A549 (cell line): ENCODE results near the gene GNAL. TPM values are rescaled to one million over a fixed set of nuclear protein-coding genes. Genes with fewer than 3 reads are reported as not detected.

Experiments used
- ATAC-seq, 2 experiments: fragments of 200-7000 bp in 1 of 2; fragments of >200 bp in 1 of 2; cut with Nextera tagmentation in 1 of 2; cut with Tn5 transposase in 1 of 2; 3 replicates each; pipeline versions ENCODE4 v1.8.0 to v1.9.1; 2018 to 2020; ENCODE audit warnings: mild to moderate bottlenecking in 1 of 2, moderate library complexity in 1 of 2
- CTCF ChIA-PET: fragments of 300-600 bp; sonication (Branson Sonifier 250); formaldehyde crosslinking; extraction: SDS; loops from one replicate; lab custom pipeline; 2021; ENCODE audit warnings: antibody characterized with exemption, inconsistent platforms; lab: Yijun Ruan, JAX
- POLR2A ChIA-PET: fragments of 350-600 bp; formaldehyde crosslinking; extraction: SDS; loops from one replicate; lab custom pipeline; 2021; ENCODE audit warnings: antibody characterized with exemption, inconsistent platforms; lab: Yijun Ruan, JAX
- DNase-seq, 2 experiments: peaks; one replicate each; pipeline versions ENCODE4 v3.0.0 to v3.0.0-alpha.2; 2011 to 2016; ENCODE audit warnings: low read depth in 1 of 2, low spot score in 1 of 2
- FAIRE-seq: peaks from 2 replicates; lab custom pipeline; 2011; peaks lifted over from hg19 to GRCh38; lab: Jason Lieb, UNC
- H3K27ac ChIP-seq, 2 experiments: fragments of >200 bp; sonication (Bioruptor Twin); formaldehyde crosslinking; 3 replicates each; pipeline ENCODE4 v1.5.1; 2016 to 2017
- H3K4me1 ChIP-seq: fragments of >200 bp; sonication (Bioruptor Twin); formaldehyde crosslinking; 3 replicates; pipeline ENCODE4 v1.6.1; 2016
- H3K4me2 ChIP-seq: fragments of >200 bp; sonication (Bioruptor Twin); formaldehyde crosslinking; 3 replicates; pipeline ENCODE4 v1.6.1; 2016
- H3K4me3 ChIP-seq: fragments of >200 bp; sonication (Bioruptor Twin); formaldehyde crosslinking; 3 replicates; pipeline ENCODE4 v1.5.1; 2016
- H3K9me3 ChIP-seq: fragments of >200 bp; sonication (Bioruptor Twin); formaldehyde crosslinking; 3 replicates; pipeline ENCODE4 v1.6.1; 2016
- CTCF ChIP-seq: fragments of >200 bp; sonication (Bioruptor Twin); formaldehyde crosslinking; IDR thresholded peaks from 3 replicates; pipeline ENCODE4 v1.5.1; 2016
- E2F6 ChIP-seq: IDR thresholded peaks from 2 replicates; pipeline ENCODE4 v1.6.1; 2012; ENCODE audit warnings: low read depth, borderline replicate concordance
- ELK1 ChIP-seq: fragments of 150-350 bp; IDR thresholded peaks from 2 replicates; pipeline ENCODE4 v1.6.1; 2014; ENCODE audit warnings: low read depth, mild to moderate bottlenecking, low read length
- KDM1A ChIP-seq: fragments of 200-600 bp; sonication (generic); IDR thresholded peaks from 2 replicates; pipeline ENCODE4 v1.6.1; 2016; ENCODE audit warnings: low read depth, mild to moderate bottlenecking
- RAD21 ChIP-seq, 2 experiments: fragments of >200 bp in 1 of 2; sonication (Bioruptor Twin) in 1 of 2; formaldehyde crosslinking in 1 of 2; IDR thresholded peaks in 1 of 2; conservative IDR thresholded peaks in 1 of 2; 2 replicates in 1 of 2; 3 replicates in 1 of 2; pipeline ENCODE4 v1.6.1; 2012 to 2018; ENCODE audit warnings: inconsistent platforms in 1 of 2
- REST ChIP-seq: fragments of 200-600 bp; sonication (generic); IDR thresholded peaks from 2 replicates; pipeline ENCODE4 v1.6.1; 2016; ENCODE audit warnings: antibody characterized with exemption, mild to moderate bottlenecking, moderate library complexity
- SMC3 ChIP-seq: fragments of >200 bp; sonication (Bioruptor Twin); formaldehyde crosslinking; IDR thresholded peaks from 3 replicates; pipeline ENCODE4 v1.6.1; 2018; ENCODE audit warnings: inconsistent platforms
- ZFP36 ChIP-seq: fragments of 450-650 bp; IDR thresholded peaks from 2 replicates; pipeline ENCODE4 v1.6.1; 2014; ENCODE audit warnings: borderline replicate concordance; ENCODE audit not compliant: partially characterized antibody
- WGBS: methylation state at CpG from one replicate; pipeline ENCODE4 v1.1.6; 2017; ENCODE audit errors: missing lambda C conversion rate; 5-methylcytosine and 5-hydroxymethylcytosine counted together
- polyA plus RNA-seq, 4 experiments: library from polyadenylated mRNA; depleted of rRNA in 3 of 4; stranded (reverse); fragments of >200 nt; fragmentation: RNase III in 1 of 4; extraction: RNeasy Plus Mini Kit Qiagen cat#74134 plus additional on column Dnase treatment in 1 of 4; gene quantifications; 2 replicates in 3 of 4; 3 replicates in 1 of 4; pipeline ENCODE4 v1.2.3, GENCODE V29; 2011 to 2017

GNAL gene
- polyA plus RNA-seq, 2 of the 4 experiments (the other 2 are of a cell fraction) = 5.1 to 12.9 TPM

GRCh38 chr18:11775436-11776174, 86.5 kb downstream of the GNAL start:
- POLR2A ChIA-PET = no interaction called here
- no peak overlapping the region for H3K27ac ChIP-seq
- FAIRE-seq = no peak

More at GRCh38 chr18:11775436-11776174, 86.5 kb downstream of the GNAL start:
- no peak for DNase-seq
- no peak for TF ChIP-seq RAD21 (conservative IDR thresholded peaks at IDR 0.05 in 1 of 2, IDR thresholded peaks at IDR 0.05 in 1 of 2)
- TF ChIP-seq ELK1 = no peak
- TF ChIP-seq CTCF = no peak
- no peak for TF ChIP-seq ZFP36
- TF ChIP-seq REST = no peak; the same call in 1 of the 2 replicates
- TF ChIP-seq SMC3 = no peak
- no peak for TF ChIP-seq E2F6
- TF ChIP-seq KDM1A = no peak
- TF ChIP-seq, all 56 proteins: peak for 0
- Histone ChIP-seq H3K9me3 (no peaks in the 10 kb centered on the region), H3K4me2 (no peak overlapping the region), H3K4me3 (no peak overlapping the region), H3K4me1 (no peaks in the 10 kb centered on the region)
- 85% methylated on average over 13 of the region's 16 CpGs for WGBS
- ATAC-seq = no peak
- CTCF ChIA-PET = no interaction called here
